ENCODE measurements around the gene CD300A.

The CD300A gene

DNA sequence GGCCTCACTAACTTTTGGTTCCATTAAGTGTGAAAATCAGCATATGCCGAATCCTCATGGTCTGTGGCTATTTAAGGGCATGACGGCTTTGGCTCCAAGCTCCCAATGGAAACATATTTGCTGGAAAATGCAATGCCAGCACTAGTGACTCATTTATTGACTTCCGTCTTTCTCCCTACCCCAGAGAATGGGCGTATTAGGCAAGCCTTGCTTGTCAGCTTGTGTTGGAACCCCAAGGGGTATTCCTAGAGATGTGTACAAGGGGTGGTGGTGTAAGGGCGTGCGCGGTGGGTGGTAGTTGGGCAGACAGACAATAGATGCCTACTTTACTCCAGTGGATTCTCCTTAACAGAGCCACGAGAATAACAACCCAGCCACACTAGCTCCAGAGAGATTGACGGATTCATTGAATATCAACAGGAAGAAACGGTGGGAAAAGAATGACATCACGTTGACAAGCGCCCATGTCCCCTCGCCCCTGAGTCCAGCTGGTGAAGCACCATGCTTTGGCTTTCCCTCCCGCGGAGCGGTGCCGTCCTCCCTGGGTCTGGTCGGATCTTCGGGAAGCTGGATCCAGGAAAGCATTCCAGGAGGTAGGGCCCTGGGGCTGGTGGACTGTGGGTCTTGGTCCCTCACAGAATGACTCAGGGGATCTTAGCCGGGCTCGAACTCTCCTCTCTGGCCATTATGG is 54.5 kb downstream of the CD300A start:
- H3K36me3 ChIP-seq (ENCODE audit: insufficient read depth, insufficient read length, low read length) = no peaks in the 10 kb centered on the region
- no peak overlapping the region for H3K4me3 ChIP-seq (ENCODE audit: insufficient read length, low read depth)
- TF ChIP-seq ZNF274 (IDR thresholded peaks at IDR 0.05; ENCODE audit: low read depth, low read length) (no peak), YY1 (IDR thresholded peaks at IDR 0.05; ENCODE audit: insufficient read depth, insufficient read length) (no peak), SUZ12 (IDR thresholded peaks at IDR 0.05; ENCODE audit: extremely low read depth, insufficient read depth, insufficient read length) (no peak)
- H3K9me3 ChIP-seq (ENCODE audit: insufficient read depth, low read length) = peaks cover 18% of the 10 kb centered on the region; the same call in 1 of the 2 replicates
- H3K4me1 ChIP-seq (ENCODE audit: insufficient read depth, insufficient read length) = no peaks in the 10 kb centered on the region
- no peaks in the 10 kb centered on the region for H3K27me3 ChIP-seq (ENCODE audit: insufficient read depth, insufficient read length)
- H3K9ac ChIP-seq (ENCODE audit: insufficient read length, low read depth) = no peak overlapping the region
- DNase-seq (ENCODE audit: low read depth, low spot score) = no peak

DNA sequence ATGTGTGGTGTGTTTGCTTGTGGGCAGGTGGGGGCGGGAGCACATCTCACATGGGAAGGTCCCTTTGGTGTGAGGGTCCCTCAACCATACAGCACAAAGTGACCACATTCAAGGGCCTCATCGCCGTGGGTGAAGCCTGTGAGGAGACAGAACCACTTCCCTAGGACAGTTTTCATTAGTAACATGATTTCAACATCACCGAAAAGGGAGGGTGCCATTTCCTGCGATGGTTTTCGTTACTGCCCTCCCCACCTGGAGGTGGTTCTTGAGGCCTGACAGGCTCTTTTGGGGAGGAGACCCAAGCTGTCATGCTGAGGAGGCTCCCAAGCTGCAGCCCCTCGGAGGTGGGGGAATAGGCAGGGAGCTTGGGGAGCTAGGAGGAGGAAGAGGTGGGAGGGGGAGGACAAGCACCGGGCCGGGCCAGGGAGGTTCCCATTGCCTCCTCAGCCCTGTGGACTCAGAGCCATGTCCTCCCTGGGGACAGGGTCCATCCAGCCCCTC is 55.3 kb downstream of the CD300A start:
- DNase-seq (ENCODE audit: low read depth, low spot score) = no peak
- no peak for TF ChIP-seq YY1 (IDR thresholded peaks at IDR 0.05; ENCODE audit: insufficient read depth, insufficient read length)
- TF ChIP-seq SUZ12 (IDR thresholded peaks at IDR 0.05; ENCODE audit: extremely low read depth, insufficient read depth, insufficient read length) = no peak
- TF ChIP-seq ZNF274 (IDR thresholded peaks at IDR 0.05; ENCODE audit: low read depth, low read length) = no peak
- Histone ChIP-seq H3K9me3 (ENCODE audit: insufficient read depth, low read length) (peaks cover 18% of the 10 kb centered on the region; the same call in 1 of the 2 replicates), H3K4me1 (ENCODE audit: insufficient read depth, insufficient read length) (no peaks in the 10 kb centered on the region), H3K9ac (ENCODE audit: insufficient read length, low read depth) (no peak overlapping the region), H3K4me3 (ENCODE audit: insufficient read length, low read depth) (no peak overlapping the region), H3K36me3 (ENCODE audit: insufficient read depth, insufficient read length, low read length) (no peaks in the 10 kb centered on the region), H3K27me3 (ENCODE audit: insufficient read depth, insufficient read length) (no peaks in the 10 kb centered on the region)

DNA sequence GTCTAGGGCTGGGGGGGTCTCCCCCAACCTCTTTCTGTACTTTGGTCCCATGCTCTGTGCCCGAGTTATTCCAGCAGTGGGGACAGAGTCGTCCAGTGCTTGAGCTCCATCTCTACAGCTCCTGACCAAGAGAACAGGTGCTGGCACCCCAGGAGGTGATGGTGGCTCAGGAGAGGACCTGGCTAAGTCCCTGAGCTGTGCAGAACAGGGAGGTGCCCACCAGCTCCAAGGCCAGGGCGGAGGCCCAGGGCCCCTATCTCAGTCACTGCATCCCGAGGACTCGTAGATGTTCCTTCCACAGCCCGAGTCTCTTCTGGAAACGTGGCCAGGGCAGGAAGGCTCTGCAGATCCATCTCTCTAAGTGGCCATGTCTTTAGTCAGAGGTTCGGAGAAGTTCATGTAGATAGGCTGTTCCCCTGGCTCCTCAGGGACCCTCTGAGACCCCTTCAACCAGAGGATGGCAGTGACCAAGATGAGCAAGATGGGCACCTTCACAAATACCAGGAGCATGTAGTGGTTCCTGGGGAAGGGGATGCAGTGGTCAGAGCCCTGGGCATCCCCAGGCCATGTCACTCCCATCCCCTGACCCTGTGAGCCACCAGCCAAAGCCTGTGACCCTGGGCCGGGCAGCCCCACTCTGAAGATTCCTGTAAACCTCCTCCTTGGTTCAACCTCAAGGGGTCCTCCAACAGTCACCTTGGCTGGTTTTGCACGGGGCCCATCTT is 56.1 kb downstream of the CD300A start:
- Histone ChIP-seq H3K9ac (ENCODE audit: insufficient read length, low read depth) (no peak overlapping the region), H3K27me3 (ENCODE audit: insufficient read depth, insufficient read length) (no peaks in the 10 kb centered on the region), H3K9me3 (ENCODE audit: insufficient read depth, low read length) (peaks cover 18% of the 10 kb centered on the region; the same call in 1 of the 2 replicates), H3K4me1 (ENCODE audit: insufficient read depth, insufficient read length) (no peaks in the 10 kb centered on the region), H3K36me3 (ENCODE audit: insufficient read depth, insufficient read length, low read length) (no peaks in the 10 kb centered on the region), H3K4me3 (ENCODE audit: insufficient read length, low read depth) (no peak overlapping the region)
- DNase-seq (ENCODE audit: low read depth, low spot score) = no peak
- TF ChIP-seq YY1 (IDR thresholded peaks at IDR 0.05; ENCODE audit: insufficient read depth, insufficient read length) (no peak), SUZ12 (IDR thresholded peaks at IDR 0.05; ENCODE audit: extremely low read depth, insufficient read depth, insufficient read length) (no peak), ZNF274 (IDR thresholded peaks at IDR 0.05; ENCODE audit: low read depth, low read length) (no peak)

DNA sequence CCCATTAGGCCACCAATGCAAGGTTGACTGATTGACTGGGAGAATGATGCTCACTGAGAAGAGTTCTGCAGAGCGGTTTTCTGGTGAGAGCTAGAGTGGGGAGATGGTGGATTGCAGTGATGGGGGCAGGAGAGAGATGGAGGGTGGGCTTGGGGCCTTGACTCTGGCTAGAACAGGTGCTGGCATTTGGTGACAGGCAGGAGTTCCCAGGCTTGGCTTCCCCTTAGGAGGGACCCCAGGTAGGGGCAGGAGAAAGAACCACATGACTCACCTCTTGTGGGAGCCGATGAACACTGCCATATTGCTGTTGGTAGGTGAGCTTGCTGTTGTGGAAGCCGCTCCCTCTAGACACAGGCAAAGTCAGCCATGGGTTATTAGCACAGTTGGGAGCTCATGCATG is 56.9 kb downstream of the CD300A start:
- Histone ChIP-seq H3K9ac (ENCODE audit: insufficient read length, low read depth) (no peak overlapping the region), H3K4me1 (ENCODE audit: insufficient read depth, insufficient read length) (no peaks in the 10 kb centered on the region), H3K4me3 (ENCODE audit: insufficient read length, low read depth) (no peak overlapping the region), H3K9me3 (ENCODE audit: insufficient read depth, low read length) (peaks cover 18% of the 10 kb centered on the region; the same call in 1 of the 2 replicates), H3K27me3 (ENCODE audit: insufficient read depth, insufficient read length) (no peaks in the 10 kb centered on the region), H3K36me3 (ENCODE audit: insufficient read depth, insufficient read length, low read length) (no peaks in the 10 kb centered on the region)
- no peak for DNase-seq (ENCODE audit: low read depth, low spot score)
- TF ChIP-seq ZNF274 (IDR thresholded peaks at IDR 0.05; ENCODE audit: low read depth, low read length) (no peak), SUZ12 (IDR thresholded peaks at IDR 0.05; ENCODE audit: extremely low read depth, insufficient read depth, insufficient read length) (no peak), YY1 (IDR thresholded peaks at IDR 0.05; ENCODE audit: insufficient read depth, insufficient read length) (no peak)

DNA sequence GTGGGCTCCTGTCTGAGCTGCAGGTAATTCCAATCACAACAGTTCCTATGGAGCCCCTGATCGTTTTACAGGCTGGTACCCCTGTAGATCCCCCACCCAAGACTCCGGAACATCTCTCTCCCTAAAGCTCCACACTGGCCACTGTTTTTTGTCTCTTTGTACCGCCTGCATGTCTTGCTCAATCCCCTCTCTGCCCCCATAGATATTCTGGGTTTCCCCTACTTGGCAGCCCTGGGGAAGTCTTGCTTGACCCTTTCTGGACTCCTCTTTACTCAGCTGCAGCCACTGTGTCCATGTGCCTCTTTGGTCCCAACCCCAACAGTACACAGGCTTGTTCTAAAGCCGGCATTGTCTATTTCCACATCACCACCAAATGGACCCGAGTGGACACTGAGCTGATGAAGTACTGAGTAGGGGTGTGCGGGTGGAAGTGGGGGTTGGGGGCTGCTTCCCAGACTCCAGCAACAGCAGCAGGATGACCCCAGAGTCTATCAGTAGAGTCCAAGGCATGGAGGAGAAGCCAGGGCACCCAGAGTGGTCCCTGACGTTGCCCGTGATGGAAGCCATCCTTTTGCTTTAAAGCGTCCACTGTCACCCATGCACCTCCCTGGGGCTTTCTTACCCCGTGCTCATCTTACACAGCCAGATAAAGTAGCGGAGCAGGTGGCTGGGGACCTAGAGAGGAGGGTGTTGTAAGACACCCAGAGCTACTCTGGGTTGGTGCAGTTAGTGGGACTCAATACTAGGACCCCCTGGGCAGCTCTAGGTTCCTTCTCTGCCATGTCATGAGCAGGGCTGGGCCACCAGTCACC is 58.4 kb downstream of the CD300A start:
- Histone ChIP-seq H3K4me1 (ENCODE audit: insufficient read depth, insufficient read length) (no peaks in the 10 kb centered on the region), H3K9me3 (ENCODE audit: insufficient read depth, low read length) (peaks cover 18% of the 10 kb centered on the region; the same call in 1 of the 2 replicates), H3K36me3 (ENCODE audit: insufficient read depth, insufficient read length, low read length) (no peaks in the 10 kb centered on the region), H3K4me3 (ENCODE audit: insufficient read length, low read depth) (no peak overlapping the region), H3K9ac (ENCODE audit: insufficient read length, low read depth) (no peak overlapping the region), H3K27me3 (ENCODE audit: insufficient read depth, insufficient read length) (no peaks in the 10 kb centered on the region)
- TF ChIP-seq SUZ12 (IDR thresholded peaks at IDR 0.05; ENCODE audit: extremely low read depth, insufficient read depth, insufficient read length) (no peak), ZNF274 (IDR thresholded peaks at IDR 0.05; ENCODE audit: low read depth, low read length) (no peak), YY1 (IDR thresholded peaks at IDR 0.05; ENCODE audit: insufficient read depth, insufficient read length) (no peak)
- DNase-seq (ENCODE audit: low read depth, low spot score) = no peak

DNA sequence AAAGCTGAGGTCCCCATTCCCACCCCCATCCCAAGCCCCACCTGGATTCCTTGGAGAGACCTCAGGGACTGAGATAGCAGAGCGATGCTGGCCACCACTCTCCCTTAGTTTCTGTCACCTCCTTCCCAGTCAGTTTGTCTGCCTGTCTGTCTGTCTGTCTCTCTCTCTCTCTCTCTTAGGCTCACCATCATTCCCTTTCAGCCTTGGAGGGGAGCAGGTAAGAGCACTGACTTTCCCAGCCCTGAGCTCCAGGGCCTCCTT is 59.0 kb downstream of the CD300A start:
- no peak for DNase-seq (ENCODE audit: low read depth, low spot score)
- Histone ChIP-seq H3K27me3 (ENCODE audit: insufficient read depth, insufficient read length) (no peaks in the 10 kb centered on the region), H3K9me3 (ENCODE audit: insufficient read depth, low read length) (peaks cover 18% of the 10 kb centered on the region; the same call in 1 of the 2 replicates)

More for the DNA sequence above, 59.0 kb downstream of the CD300A start:
- TF ChIP-seq YY1 (IDR thresholded peaks at IDR 0.05; ENCODE audit: insufficient read depth, insufficient read length) = no peak
- H3K4me1 ChIP-seq (ENCODE audit: insufficient read depth, insufficient read length) = no peaks in the 10 kb centered on the region
- H3K9ac ChIP-seq (ENCODE audit: insufficient read length, low read depth) = no peak overlapping the region
- no peaks in the 10 kb centered on the region for H3K36me3 ChIP-seq (ENCODE audit: insufficient read depth, insufficient read length, low read length)
- no peak overlapping the region for H3K4me3 ChIP-seq (ENCODE audit: insufficient read length, low read depth)
